Measurements from ENCODE around the gene NTPCR.
"Not testable (repeated sequence)": the region's sequence is repeated elsewhere in the genome, so short reads cannot be mapped to it uniquely, and the experiment has no call there.

NTPCR gene

GRCh38 chr1:232950197-232951176, at the start of gene NTPCR:
TSS of gene NTPCR (plus strand) at chr1:232950611. CDS start at chr1:232950711, 100 bp downstream.
- peak within 1 kb of the TSS; percentile 81 for H3K4me3 ChIP-seq (ENCODE audit: low read depth, low read length)

GRCh38 chr1:232900818-232901217, 49.6 kb upstream of the NTPCR start:
- no peak overlapping the region for H3K4me3 ChIP-seq (ENCODE audit: low read depth, low read length)

- no peak overlapping the region for H3K4me3 ChIP-seq (ENCODE audit: low read depth, low read length)
These were observed 49.2 kb upstream of the NTPCR start for GRCh38 chr1:232901255-232901654.

GRCh38 chr1:232902774-232903350, 47.5 kb upstream of the NTPCR start:
- H3K4me3 ChIP-seq (ENCODE audit: low read depth, low read length) = no peak overlapping the region

- H3K4me3 ChIP-seq (ENCODE audit: low read depth, low read length) = no peak overlapping the region
These were observed 46.3 kb upstream of the NTPCR start for GRCh38 chr1:232904131-232904530.

- no peak overlapping the region for H3K4me3 ChIP-seq (ENCODE audit: low read depth, low read length)
These were observed 45.8 kb upstream of the NTPCR start for GRCh38 chr1:232904566-232904965.

- H3K4me3 ChIP-seq (ENCODE audit: low read depth, low read length) = no peak overlapping the region
These were observed 44.9 kb upstream of the NTPCR start for GRCh38 chr1:232905331-232906034.

GRCh38 chr1:232906441-232906840, 44.0 kb upstream of the NTPCR start:
- no peak overlapping the region for H3K4me3 ChIP-seq (ENCODE audit: low read depth, low read length)

- H3K4me3 ChIP-seq (ENCODE audit: low read depth, low read length) = no peak overlapping the region
These were observed 41.6 kb upstream of the NTPCR start for GRCh38 chr1:232908831-232909230.

- no peak overlapping the region for H3K4me3 ChIP-seq (ENCODE audit: low read depth, low read length)
These were observed 40.7 kb upstream of the NTPCR start for GRCh38 chr1:232909752-232910151.

- H3K4me3 ChIP-seq (ENCODE audit: low read depth, low read length) = no peak overlapping the region
These were observed 39.3 kb upstream of the NTPCR start for GRCh38 chr1:232911027-232911599.

- H3K4me3 ChIP-seq (ENCODE audit: low read depth, low read length) = no peak overlapping the region
These were observed 37.4 kb upstream of the NTPCR start for GRCh38 chr1:232912845-232913580.

- H3K4me3 ChIP-seq (ENCODE audit: low read depth, low read length) = not testable (repeated sequence)
These were observed 36.1 kb upstream of the NTPCR start for GRCh38 chr1:232914271-232914670.

GRCh38 chr1:232915212-232915611, 35.2 kb upstream of the NTPCR start:
- no peak overlapping the region for H3K4me3 ChIP-seq (ENCODE audit: low read depth, low read length)

- no peak overlapping the region for H3K4me3 ChIP-seq (ENCODE audit: low read depth, low read length)
These were observed 33.4 kb upstream of the NTPCR start for GRCh38 chr1:232917053-232917452.

- no peak overlapping the region for H3K4me3 ChIP-seq (ENCODE audit: low read depth, low read length)
These were observed 29.0 kb upstream of the NTPCR start for GRCh38 chr1:232921381-232921780.

- no peak overlapping the region for H3K4me3 ChIP-seq (ENCODE audit: low read depth, low read length)
These were observed 27.9 kb upstream of the NTPCR start for GRCh38 chr1:232922485-232922884.

- H3K4me3 ChIP-seq (ENCODE audit: low read depth, low read length) = no peak overlapping the region
These were observed 26.5 kb upstream of the NTPCR start for GRCh38 chr1:232923739-232924386.

GRCh38 chr1:232924874-232925273, 25.5 kb upstream of the NTPCR start:
- H3K4me3 ChIP-seq (ENCODE audit: low read depth, low read length) = no peak overlapping the region
